BJ (cell line): Measurements from ENCODE around the gene CNN2. TPM values are rescaled to one million over a fixed set of nuclear protein-coding genes. Genes with fewer than 3 reads are reported as not detected.

Experiments used
- CTCF ChIA-PET: fragments of 350-600 bp; formaldehyde crosslinking; extraction: SDS; loops from one replicate; lab custom pipeline; 2021; ENCODE audit warnings: antibody characterized with exemption, inconsistent platforms; lab: Yijun Ruan, JAX
- POLR2A ChIA-PET: fragments of 300-600 bp; sonication (Branson Sonifier 250); formaldehyde crosslinking; extraction: SDS; loops from one replicate; lab custom pipeline; 2021; ENCODE audit warnings: antibody characterized with exemption; lab: Charles Lee
- DNase-seq: peaks from one replicate; pipeline ENCODE4 v3.0.0-alpha.2; 2011; ENCODE audit warnings: low read depth
- H3K27me3 ChIP-seq: 2 replicates; pipeline ENCODE4 v1.6.0; 2011; ENCODE audit warnings: low read length; ENCODE audit not compliant: control insufficient read depth, insufficient read depth
- H3K36me3 ChIP-seq: 2 replicates; pipeline ENCODE4 v1.5.1; 2011; ENCODE audit warnings: low read length; ENCODE audit not compliant: control insufficient read depth, insufficient read depth
- H3K4me3 ChIP-seq: 2 replicates; pipeline ENCODE4 v1.5.1; 2011; ENCODE audit warnings: low read depth, mild to moderate bottlenecking, control low read depth, low read length
- polyA minus RNA-seq: library from RNA; depleted of rRNA, polyadenylated mRNA; stranded (reverse); fragments of >200 nt; gene quantifications from 2 replicates; pipeline ENCODE4 v1.2.3, GENCODE V29; 2011; rRNA and poly(A)+ RNA removed
- polyA plus RNA-seq: library from polyadenylated mRNA; depleted of rRNA; stranded (reverse); fragments of >200 nt; gene quantifications from 2 replicates; pipeline ENCODE4 v1.2.3, GENCODE V29; 2011; rRNA removed
- TF ChIP-seq, protein P1 (sequence below): IDR thresholded peaks from 2 replicates; pipeline ENCODE4 v1.5.1; 2011; ENCODE audit warnings: low read depth, mild to moderate bottlenecking, control low read depth, inconsistent platforms, low read length, moderate library complexity; ENCODE audit not compliant: insufficient read depth

The CNN2 gene
- polyA plus RNA-seq: 315 and 529 TPM in 2 replicates
- polyA minus RNA-seq: 851 and 853 TPM in 2 replicates

DNA sequence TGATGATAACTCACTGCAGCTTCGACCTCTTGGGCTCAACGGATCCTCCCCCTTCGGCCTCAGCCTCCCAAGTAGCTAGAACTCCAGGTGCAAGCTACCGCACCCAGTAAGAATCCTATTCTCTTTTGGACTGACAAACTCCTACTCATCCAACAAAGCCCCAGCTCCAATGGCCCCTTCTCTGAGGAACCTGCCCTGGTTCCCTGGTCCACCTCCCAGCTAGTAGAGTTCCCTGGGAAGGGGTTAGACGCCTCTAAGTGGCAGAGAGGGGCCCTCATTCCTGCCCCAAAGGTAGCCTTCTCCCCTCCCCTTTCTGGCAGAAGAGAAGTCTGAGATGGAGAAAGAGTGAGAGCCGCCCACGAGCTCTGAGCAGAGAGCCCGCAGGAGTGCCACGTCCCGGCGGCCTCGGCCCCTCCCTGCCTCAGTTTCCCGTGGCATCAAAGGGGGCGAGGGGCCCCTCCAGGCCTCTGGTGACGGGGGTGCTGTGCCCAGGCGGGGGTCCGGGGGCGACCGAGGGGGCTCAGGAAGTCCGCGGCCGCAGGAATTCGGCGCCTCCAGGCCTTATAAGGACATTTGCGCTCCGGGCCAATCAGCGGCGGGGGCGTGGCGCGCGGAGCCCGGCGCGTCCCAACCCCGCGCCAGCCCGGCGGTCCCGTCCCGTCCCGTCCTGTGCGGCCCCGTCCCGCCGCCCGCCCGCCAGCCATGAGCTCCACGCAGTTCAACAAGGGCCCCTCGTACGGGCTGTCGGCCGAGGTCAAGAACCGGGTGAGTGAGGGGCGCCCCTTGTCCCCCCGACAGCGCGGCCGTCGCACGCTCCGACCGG is at the start of gene CNN2:
Gene CNN2, plus strand, starts transcription at position 649 of the 823 bp plus-strand sequence. Its CDS starts 54 bp downstream, at position 703.
- H3K27me3 ChIP-seq: no peaks in the 10 kb centered on the region
- DNase-seq: no peak
- CTCF ChIA-PET: interaction anchor here (0.6 to 1.7 kb wide), 6 partner anchors 11 to 242 kb away, joined by 3 to 6 read pairs (median 3); partner anchors contain the start of gene ABCA7
- POLR2A ChIA-PET: interaction anchor here (1.0 to 1.5 kb wide), 3 partner anchors 14 to 243 kb away, joined by 3 to 8 read pairs (median 4); partner anchors contain the start of genes ABCA7 and CIRBP
- H3K4me3 ChIP-seq: peak within 1 kb of the TSS; percentile 96
- TF ChIP-seq, protein P1, sequence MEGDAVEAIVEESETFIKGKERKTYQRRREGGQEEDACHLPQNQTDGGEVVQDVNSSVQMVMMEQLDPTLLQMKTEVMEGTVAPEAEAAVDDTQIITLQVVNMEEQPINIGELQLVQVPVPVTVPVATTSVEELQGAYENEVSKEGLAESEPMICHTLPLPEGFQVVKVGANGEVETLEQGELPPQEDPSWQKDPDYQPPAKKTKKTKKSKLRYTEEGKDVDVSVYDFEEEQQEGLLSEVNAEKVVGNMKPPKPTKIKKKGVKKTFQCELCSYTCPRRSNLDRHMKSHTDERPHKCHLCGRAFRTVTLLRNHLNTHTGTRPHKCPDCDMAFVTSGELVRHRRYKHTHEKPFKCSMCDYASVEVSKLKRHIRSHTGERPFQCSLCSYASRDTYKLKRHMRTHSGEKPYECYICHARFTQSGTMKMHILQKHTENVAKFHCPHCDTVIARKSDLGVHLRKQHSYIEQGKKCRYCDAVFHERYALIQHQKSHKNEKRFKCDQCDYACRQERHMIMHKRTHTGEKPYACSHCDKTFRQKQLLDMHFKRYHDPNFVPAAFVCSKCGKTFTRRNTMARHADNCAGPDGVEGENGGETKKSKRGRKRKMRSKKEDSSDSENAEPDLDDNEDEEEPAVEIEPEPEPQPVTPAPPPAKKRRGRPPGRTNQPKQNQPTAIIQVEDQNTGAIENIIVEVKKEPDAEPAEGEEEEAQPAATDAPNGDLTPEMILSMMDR: no peak
- H3K36me3 ChIP-seq: peaks cover 7% of the 10 kb centered on the region

- no peak overlapping the region for H3K4me3 ChIP-seq
- DNase-seq: no peak
- TF ChIP-seq, protein P1: no peak
- peaks cover 16% of the 10 kb centered on the region for H3K36me3 ChIP-seq
- CTCF ChIA-PET: interaction anchor here (1.0 to 2.6 kb wide), 2 partner anchors 43 to 54 kb away, joined by 3 to 10 read pairs; no protein-coding TSS in a partner anchor
- POLR2A ChIA-PET: no interaction called here
- H3K27me3 ChIP-seq: no peaks in the 10 kb centered on the region
Observed at GRCh38 chr19:977058-977464, 49.3 kb upstream of the CNN2 start.

GRCh38 chr19:979318-979741 is 47.1 kb upstream of the CNN2 start:
- Histone ChIP-seq H3K4me3 (no peak overlapping the region), H3K36me3 (peaks cover 6% of the 10 kb centered on the region; the same call in 1 of the 2 replicates), H3K27me3 (no peaks in the 10 kb centered on the region)
- TF ChIP-seq, protein P1: no peak
- no peak for DNase-seq
- CTCF ChIA-PET: no interaction called here
- POLR2A ChIA-PET: no interaction called here

DNA sequence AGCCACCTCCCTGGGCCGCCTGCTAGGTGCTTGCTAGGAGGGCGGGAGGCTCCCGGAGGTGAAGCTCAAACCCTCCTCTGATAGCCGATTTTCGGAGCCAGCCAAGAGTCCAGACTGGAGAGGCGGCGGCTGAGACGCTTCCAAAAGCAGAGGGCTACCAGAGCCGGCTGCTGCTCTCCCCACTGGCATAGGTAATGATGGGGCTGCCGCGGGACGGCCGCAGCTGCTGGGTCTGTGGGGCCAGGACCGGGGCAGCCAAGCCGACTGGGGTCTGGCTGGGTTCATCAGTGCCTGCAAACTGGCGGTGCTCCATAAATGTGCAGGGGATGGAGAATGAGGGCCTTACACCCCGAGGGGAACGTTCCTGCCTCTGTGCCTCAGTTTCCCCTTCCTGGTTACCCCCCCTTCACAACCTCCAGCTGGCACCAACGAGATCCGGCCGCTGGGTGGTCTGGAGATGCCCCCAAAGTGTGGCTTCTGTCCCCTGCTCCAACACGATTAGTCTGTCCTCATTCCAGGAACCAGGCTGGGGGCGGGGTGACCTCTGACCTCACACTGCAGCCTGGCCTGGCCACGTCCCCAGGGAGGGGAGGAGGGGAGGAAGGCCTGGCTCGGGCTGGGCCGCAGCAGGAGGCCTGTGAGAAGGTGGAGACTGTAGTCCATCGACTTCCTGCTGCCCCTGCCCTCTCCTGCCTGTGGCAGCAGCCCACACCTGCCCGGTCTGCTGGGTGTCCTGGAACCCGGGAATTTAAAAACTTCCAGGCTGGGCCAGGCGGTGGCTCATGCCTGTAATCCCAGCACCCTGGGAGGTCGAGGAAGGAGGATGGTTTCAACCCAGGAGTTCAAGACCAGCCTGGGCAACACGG is 46.0 kb upstream of the CNN2 start:
- no peak for DNase-seq
- TF ChIP-seq, protein P1: no peak
- peaks cover 3% of the 10 kb centered on the region; the same call in 1 of the 2 replicates for H3K36me3 ChIP-seq
- no peak overlapping the region for H3K4me3 ChIP-seq
- POLR2A ChIA-PET: no interaction called here
- CTCF ChIA-PET: interaction anchor here (0.6 to 7.8 kb wide), 5 partner anchors 13 to 258 kb away, joined by 3 to 102 read pairs (median 3); no protein-coding TSS in a partner anchor
- no peaks in the 10 kb centered on the region for H3K27me3 ChIP-seq
